Gastrocnemius medialis (tissue), 4 donors: Measurements from ENCODE around the gene VTN.

Experiments
- POLR2A ChIP-seq, 2 donors: fragments of 450-650 bp; IDR thresholded peaks; one replicate each; pipeline ENCODE4 v1.6.1; 2017; ENCODE audit warnings: antibody characterized with exemption in 2 of 2, mild to moderate bottlenecking in 2 of 2, moderate library complexity in 2 of 2
- TF ChIP-seq, protein P1 (sequence below), 5 experiments: fragments of 450-650 bp in 3 of 5; fragments of 200-600 bp in 2 of 5; sonication (generic) in 2 of 5; IDR thresholded peaks in 4 of 5; conservative IDR thresholded peaks in 1 of 5; 1 replicate in 4 of 5; 2 replicates in 1 of 5; pipeline ENCODE4 v1.5.1; 2016 to 2019; ENCODE audit warnings: antibody characterized with exemption in 5 of 5, mild to moderate bottlenecking in 3 of 5, moderate library complexity in 3 of 5

DNA sequence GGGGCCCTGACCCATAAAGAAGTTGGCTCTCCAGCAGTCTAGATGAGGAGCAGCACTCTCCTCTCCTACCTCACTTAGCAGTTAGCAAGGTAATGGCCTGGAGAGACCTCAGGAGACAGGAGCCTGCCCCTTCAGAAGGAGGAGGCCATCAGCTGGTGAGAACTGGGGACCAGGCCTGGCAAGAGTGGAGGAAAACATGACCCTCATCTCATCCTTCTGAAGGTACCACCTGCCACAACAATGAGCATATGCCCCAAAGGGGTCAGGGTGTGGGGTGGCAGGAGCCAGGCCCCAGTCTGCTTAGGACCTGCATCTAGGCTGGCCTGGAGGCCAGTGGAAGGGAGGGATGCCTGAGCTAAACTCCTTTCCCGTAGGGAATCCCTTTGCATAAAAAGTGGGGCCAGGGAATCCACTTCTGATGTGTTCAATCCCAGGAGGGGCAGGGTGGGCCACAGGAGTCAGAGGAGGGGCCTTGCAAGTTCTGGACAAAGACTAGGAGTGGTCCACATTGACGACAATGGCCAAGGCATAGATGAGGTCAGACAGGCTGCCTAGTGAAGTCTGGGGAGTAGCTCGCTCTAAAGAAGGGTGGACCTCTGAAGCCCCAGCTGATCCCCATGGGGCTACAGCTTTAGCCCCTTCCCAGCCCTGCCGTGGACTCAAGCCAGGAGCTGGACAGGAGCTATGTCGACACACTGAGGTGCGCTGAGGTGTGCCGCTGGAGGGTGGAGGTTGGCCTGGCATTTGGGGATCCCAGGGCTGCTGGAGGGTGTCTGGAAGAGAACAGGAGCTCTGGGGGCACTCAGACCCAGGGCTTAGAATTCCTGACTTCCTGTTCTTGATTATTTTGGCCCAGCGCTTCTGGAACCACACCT is 6.1 kb downstream of the VTN start:
- no peak for TF ChIP-seq POLR2A (IDR thresholded peaks at IDR 0.05)
- TF ChIP-seq, protein P1, sequence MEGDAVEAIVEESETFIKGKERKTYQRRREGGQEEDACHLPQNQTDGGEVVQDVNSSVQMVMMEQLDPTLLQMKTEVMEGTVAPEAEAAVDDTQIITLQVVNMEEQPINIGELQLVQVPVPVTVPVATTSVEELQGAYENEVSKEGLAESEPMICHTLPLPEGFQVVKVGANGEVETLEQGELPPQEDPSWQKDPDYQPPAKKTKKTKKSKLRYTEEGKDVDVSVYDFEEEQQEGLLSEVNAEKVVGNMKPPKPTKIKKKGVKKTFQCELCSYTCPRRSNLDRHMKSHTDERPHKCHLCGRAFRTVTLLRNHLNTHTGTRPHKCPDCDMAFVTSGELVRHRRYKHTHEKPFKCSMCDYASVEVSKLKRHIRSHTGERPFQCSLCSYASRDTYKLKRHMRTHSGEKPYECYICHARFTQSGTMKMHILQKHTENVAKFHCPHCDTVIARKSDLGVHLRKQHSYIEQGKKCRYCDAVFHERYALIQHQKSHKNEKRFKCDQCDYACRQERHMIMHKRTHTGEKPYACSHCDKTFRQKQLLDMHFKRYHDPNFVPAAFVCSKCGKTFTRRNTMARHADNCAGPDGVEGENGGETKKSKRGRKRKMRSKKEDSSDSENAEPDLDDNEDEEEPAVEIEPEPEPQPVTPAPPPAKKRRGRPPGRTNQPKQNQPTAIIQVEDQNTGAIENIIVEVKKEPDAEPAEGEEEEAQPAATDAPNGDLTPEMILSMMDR (IDR thresholded peaks at IDR 0.05 in 4 of 5, conservative IDR thresholded peaks at IDR 0.05 in 1 of 5), result no peak
